Thymus (tissue), 11 donors: ENCODE results near the gene SERINC1. TPM values are rescaled to one million over a fixed set of nuclear protein-coding genes. Genes with fewer than 3 reads are reported as not detected.
"Not testable (repeated sequence)": the region's sequence is repeated elsewhere in the genome, so short reads cannot be mapped to it uniquely, and the experiment has no call there.

Experiments
- DNase-seq, 9 donors: peaks; one replicate each; pipeline ENCODE4 v3.0.0-alpha.2; 2013; ENCODE audit warnings: low spot score in 9 of 9, low read depth in 6 of 9, missing footprints in 1 of 9
- H3K27ac ChIP-seq, 2 donors: one replicate each; pipeline ENCODE4 v1.5.1; 2013; ENCODE audit warnings: control low read depth in 1 of 2, low read depth in 1 of 2, low read length in 1 of 2, mild to moderate bottlenecking in 1 of 2, moderate library complexity in 1 of 2
- H3K27me3 ChIP-seq, 2 donors: one replicate each; pipeline ENCODE4 v1.5.1; 2013; ENCODE audit warnings: low read length in 1 of 2; ENCODE audit not compliant: control insufficient read depth in 2 of 2, insufficient read depth in 1 of 2
- H3K36me3 ChIP-seq, 2 donors: one replicate each; pipeline ENCODE4 v1.5.1; 2013; ENCODE audit warnings: low read length in 1 of 2, mild to moderate bottlenecking in 1 of 2, moderate library complexity in 1 of 2; ENCODE audit not compliant: control insufficient read depth in 2 of 2, insufficient read depth in 2 of 2
- H3K4me1 ChIP-seq, 2 donors: one replicate each; pipeline ENCODE4 v1.5.1; 2013; ENCODE audit warnings: low read length in 2 of 2; ENCODE audit not compliant: control insufficient read depth in 2 of 2, insufficient read depth in 2 of 2
- H3K4me3 ChIP-seq, 2 donors: one replicate each; pipeline ENCODE4 v1.5.1; 2013; ENCODE audit warnings: low read length in 2 of 2, control low read depth in 1 of 2, mild to moderate bottlenecking in 1 of 2
- H3K9me3 ChIP-seq, 2 donors: one replicate each; pipeline ENCODE4 v1.5.1; 2013; ENCODE audit warnings: low read length in 1 of 2, mild to moderate bottlenecking in 1 of 2; ENCODE audit not compliant: control insufficient read depth in 2 of 2, insufficient read depth in 1 of 2
- WGBS: extraction: QIAGEN DNeasy Blood & Tissue Kit; methylation state at CpG from one replicate; pipeline ENCODE4 v1.1.7; 2013; 5-methylcytosine and 5-hydroxymethylcytosine counted together
- polyA plus RNA-seq: library from polyadenylated mRNA; stranded (reverse); fragments of 200-250 nt; gene quantifications from one replicate; pipeline ENCODE4 v1.2.3, GENCODE V29; 2013
- total RNA-seq: library from RNA; stranded (reverse); fragments of 120-200 nt; gene quantifications from one replicate; pipeline ENCODE4 v1.2.4, GENCODE V29; 2013
- donor health status: healthy.

Gene SERINC1
- total and polyA plus RNA-seq, 2 donors: 69.5 to 94.6 TPM

GRCh38 chr6:122490607-122491006, 19.0 kb upstream of the SERINC1 start:
- no peak for DNase-seq
- peaks cover 0 to 5% of the 10 kb centered on the region in 2 donors for H3K9me3 ChIP-seq
- H3K27ac ChIP-seq: no peak overlapping the region
- H3K4me1 ChIP-seq: no peaks in the 10 kb centered on the region
- WGBS: 92% methylated on average over 1 of the region's 1 CpG
- H3K27me3 ChIP-seq: no peaks in the 10 kb centered on the region
- no peak overlapping the region for H3K4me3 ChIP-seq
- no peaks in the 10 kb centered on the region for H3K36me3 ChIP-seq

GRCh38 chr6:122484760-122485159, 13.2 kb upstream of the SERINC1 start:
- no peak for DNase-seq
- H3K27ac ChIP-seq: no peak overlapping the region
- H3K9me3 ChIP-seq: no peaks in the 10 kb centered on the region
- H3K4me1 ChIP-seq: no peaks in the 10 kb centered on the region
- no peak overlapping the region for H3K4me3 ChIP-seq
- WGBS: 33% methylated on average over 4 of the region's 4 CpGs
- H3K27me3 ChIP-seq: no peaks in the 10 kb centered on the region
- no peaks in the 10 kb centered on the region for H3K36me3 ChIP-seq

GRCh38 chr6:122482750-122483080, 11.1 kb upstream of the SERINC1 start:
- H3K36me3 ChIP-seq: no peaks in the 10 kb centered on the region

GRCh38 chr6:122476131-122476530, 4.5 kb upstream of the SERINC1 start:
- Histone ChIP-seq H3K27me3 (no peaks in the 10 kb centered on the region), H3K36me3 (no peaks in the 10 kb centered on the region), H3K9me3 (no peaks in the 10 kb centered on the region), H3K27ac (no peak overlapping the region), H3K4me1 (peaks cover 0 to 4% of the 10 kb centered on the region in 2 donors), H3K4me3 (no peak overlapping the region)
- DNase-seq: peak in 2 of 9 donors; percentile 4 to 32

More at GRCh38 chr6:122482750-122483080, 11.1 kb upstream of the SERINC1 start:
- H3K9me3 ChIP-seq: no peaks in the 10 kb centered on the region
- WGBS: 77% methylated on average over 7 of the region's 7 CpGs
- H3K27me3 ChIP-seq: no peaks in the 10 kb centered on the region
- H3K27ac ChIP-seq: no peak overlapping the region
- no peak for DNase-seq
- H3K4me3 ChIP-seq: no peak overlapping the region
- no peaks in the 10 kb centered on the region for H3K4me1 ChIP-seq

GRCh38 chr6:122472022-122472340, 374 bp upstream of the SERINC1 start:
- Histone ChIP-seq H3K4me1 (peaks cover 6 to 7% of the 10 kb centered on the region in 2 donors), H3K9me3 (no peaks in the 10 kb centered on the region), H3K36me3 (peaks cover 0 to 1% of the 10 kb centered on the region in 2 donors), H3K27ac (peak overlapping the region; percentile 76 to 96), H3K4me3 (peak overlapping the region; percentile 74 to 88), H3K27me3 (no peaks in the 10 kb centered on the region)
- no peak for DNase-seq
- under 1% methylated on average over 8 of the region's 8 CpGs for WGBS

- H3K36me3 ChIP-seq: peaks cover 5 to 37% of the 10 kb centered on the region in 2 donors
- no peaks in the 10 kb centered on the region for H3K9me3 ChIP-seq
- 97% methylated on average over 2 of the region's 2 CpGs for WGBS
- no peaks in the 10 kb centered on the region for H3K4me1 ChIP-seq
- H3K27ac ChIP-seq: no peak overlapping the region
- DNase-seq: no peak
- H3K4me3 ChIP-seq: no peak overlapping the region
- no peaks in the 10 kb centered on the region for H3K27me3 ChIP-seq
These were observed 9.7 kb downstream of the SERINC1 start for GRCh38 chr6:122461885-122462284.

GRCh38 chr6:122459865-122460416, 11.7 kb downstream of the SERINC1 start:
- WGBS: 98% methylated on average over 8 of the region's 8 CpGs

GRCh38 chr6:122459240-122459639, 12.4 kb downstream of the SERINC1 start:
- Histone ChIP-seq H3K4me3 (no peak overlapping the region), H3K36me3 (peaks cover 7 to 33% of the 10 kb centered on the region in 2 donors), H3K27ac (no peak overlapping the region), H3K27me3 (no peaks in the 10 kb centered on the region), H3K9me3 (no peaks in the 10 kb centered on the region), H3K4me1 (no peaks in the 10 kb centered on the region)
- no peak for DNase-seq
- WGBS: 92% methylated on average over 2 of the region's 2 CpGs

More at GRCh38 chr6:122459865-122460416, 11.7 kb downstream of the SERINC1 start:
- not testable (repeated sequence) for H3K4me1 ChIP-seq, DNase-seq, H3K4me3 ChIP-seq, H3K9me3 ChIP-seq, H3K27ac ChIP-seq, H3K27me3 ChIP-seq
- peaks cover 3 to 32% of the 10 kb centered on the region in 2 donors for H3K36me3 ChIP-seq

- DNase-seq: no peak
- 99% methylated on average over 1 of the region's 1 CpG for WGBS
- no peaks in the 10 kb centered on the region for H3K4me1 ChIP-seq
- no peak overlapping the region for H3K27ac ChIP-seq
- peaks cover 11 to 40% of the 10 kb centered on the region in 2 donors for H3K36me3 ChIP-seq
- H3K4me3 ChIP-seq: no peak overlapping the region
- no peaks in the 10 kb centered on the region for H3K9me3 ChIP-seq
- no peaks in the 10 kb centered on the region for H3K27me3 ChIP-seq
These were observed 13.5 kb downstream of the SERINC1 start for GRCh38 chr6:122458087-122458486.

- WGBS: 95% methylated on average over 1 of the region's 1 CpG
These were observed 16.5 kb downstream of the SERINC1 start for GRCh38 chr6:122455116-122455515.

More at GRCh38 chr6:122455116-122455515, 16.5 kb downstream of the SERINC1 start:
- H3K27me3 ChIP-seq, DNase-seq, H3K9me3 ChIP-seq, H3K27ac ChIP-seq, H3K4me3 ChIP-seq, H3K4me1 ChIP-seq: not testable (repeated sequence)
- peaks cover 13 to 64% of the 10 kb centered on the region in 2 donors for H3K36me3 ChIP-seq
